Hippocampal formation (tissue), 2 donors: ENCODE results near the gene SCIN.
"Not testable (repeated sequence)": the region's sequence is repeated elsewhere in the genome, so short reads cannot be mapped to it uniquely, and the experiment has no call there.

Experiments used
- DNase-seq, 2 donors: peaks; one replicate each; lab custom pipeline; 2025; lab: John Stamatoyannopoulos, UW

Gene SCIN

GRCh38 chr7:12687718-12688171, 117.2 kb downstream of the SCIN start:
- no peak for DNase-seq

- not testable (repeated sequence) for DNase-seq
Measured at GRCh38 chr7:12688485-12689170, 118.1 kb downstream of the SCIN start.

- DNase-seq = no peak
Measured at GRCh38 chr7:12689451-12689850, 118.9 kb downstream of the SCIN start.

GRCh38 chr7:12690041-12690878, 119.7 kb downstream of the SCIN start:
- DNase-seq = no peak

- DNase-seq = not testable (repeated sequence)
Measured at GRCh38 chr7:12691388-12691787, 120.9 kb downstream of the SCIN start.

DNA sequence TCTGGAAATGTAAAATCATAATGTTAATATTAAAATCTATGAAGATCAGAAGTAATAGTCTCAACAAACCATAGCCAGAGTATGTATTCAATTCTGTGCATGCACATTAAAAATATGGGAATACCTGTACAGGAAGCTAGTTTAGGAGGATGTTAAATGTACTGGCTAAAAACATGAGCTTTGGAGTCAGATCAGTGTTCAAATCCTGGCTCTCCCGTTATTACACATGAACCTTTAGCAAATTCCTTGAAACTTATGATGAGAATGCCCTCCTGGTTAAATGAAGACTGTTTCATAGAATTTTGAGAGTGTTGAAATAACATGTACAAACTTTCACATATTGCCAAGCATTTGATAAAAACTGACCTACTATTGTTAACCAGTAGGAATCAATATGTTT, 121.5 kb downstream of the SCIN start:
- no peak for DNase-seq

DNA sequence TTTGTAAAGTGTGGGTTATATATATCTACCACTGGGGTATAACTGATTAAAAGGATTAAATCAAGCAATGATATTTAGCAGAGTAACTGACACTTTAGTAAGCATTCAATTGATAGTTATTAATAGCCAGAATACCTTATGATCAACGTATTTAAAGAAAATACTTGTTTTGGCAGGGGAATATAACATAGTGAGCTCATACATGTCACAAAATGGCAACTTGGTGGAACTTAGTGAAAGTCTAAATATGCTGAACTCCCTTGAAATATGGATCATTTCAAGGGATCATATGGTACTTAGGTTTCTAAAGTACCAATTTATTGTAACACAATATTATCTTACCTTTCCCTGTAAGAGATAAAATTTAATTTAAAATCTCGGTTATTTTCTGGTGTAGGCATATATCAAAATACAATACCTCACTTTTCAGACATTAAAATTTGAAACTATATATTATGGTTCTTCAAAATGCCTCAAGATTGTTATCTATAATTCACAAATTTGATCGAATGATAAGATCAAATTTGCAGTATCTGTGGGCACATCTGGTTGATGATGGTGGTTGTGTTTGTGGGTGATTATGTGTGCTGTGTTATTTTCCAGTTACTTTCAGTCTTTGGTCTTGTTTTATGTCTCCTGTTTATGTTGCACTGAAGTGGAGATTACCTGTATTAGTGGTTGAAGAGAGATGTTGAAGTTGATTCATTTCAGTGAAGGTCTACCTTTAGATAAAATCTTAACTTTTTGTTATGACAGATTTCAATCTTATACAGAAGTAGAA, 122.1 kb downstream of the SCIN start:
- DNase-seq = no peak

GRCh38 chr7:12694817-12695216, 124.3 kb downstream of the SCIN start:
- no peak for DNase-seq

DNA sequence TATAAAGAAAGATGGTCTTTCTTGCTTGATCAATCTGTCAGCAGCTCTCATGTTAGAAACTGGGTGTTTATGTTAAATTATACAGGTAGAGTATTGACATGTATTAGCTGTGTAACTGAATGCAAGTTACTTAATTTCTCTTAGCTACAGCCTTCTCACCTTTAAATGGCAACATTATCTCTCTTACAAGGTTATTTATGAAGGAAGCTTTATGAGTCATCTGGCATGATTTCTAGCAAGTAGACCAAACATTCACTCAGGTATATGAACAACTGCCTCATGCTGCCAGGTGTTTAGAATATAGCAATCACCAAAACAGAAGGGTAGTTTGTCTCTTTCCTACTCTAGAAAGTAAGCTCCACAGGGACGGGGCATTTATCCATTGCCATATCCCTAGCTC, 125.4 kb downstream of the SCIN start:
- no peak for DNase-seq

DNA sequence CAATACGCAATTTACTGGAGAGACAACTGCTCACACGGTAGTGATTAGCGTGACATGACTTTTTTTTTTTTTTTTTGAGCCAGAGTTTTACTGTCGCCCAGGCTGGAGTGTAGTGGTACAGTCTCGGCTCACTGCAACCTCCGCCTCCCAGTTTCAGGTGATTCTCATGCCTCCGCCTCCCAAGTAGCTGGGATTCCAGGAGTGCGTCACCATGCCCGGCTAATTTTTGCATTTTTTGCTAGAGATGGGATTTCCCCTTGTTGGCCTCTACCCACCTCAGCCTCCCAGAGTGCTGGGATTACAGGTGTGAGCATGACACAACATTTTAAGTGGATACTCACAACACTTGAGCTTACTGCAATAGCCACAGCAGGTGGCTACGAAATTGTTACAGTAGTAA, 128.8 kb downstream of the SCIN start:
- no peak for DNase-seq

DNA sequence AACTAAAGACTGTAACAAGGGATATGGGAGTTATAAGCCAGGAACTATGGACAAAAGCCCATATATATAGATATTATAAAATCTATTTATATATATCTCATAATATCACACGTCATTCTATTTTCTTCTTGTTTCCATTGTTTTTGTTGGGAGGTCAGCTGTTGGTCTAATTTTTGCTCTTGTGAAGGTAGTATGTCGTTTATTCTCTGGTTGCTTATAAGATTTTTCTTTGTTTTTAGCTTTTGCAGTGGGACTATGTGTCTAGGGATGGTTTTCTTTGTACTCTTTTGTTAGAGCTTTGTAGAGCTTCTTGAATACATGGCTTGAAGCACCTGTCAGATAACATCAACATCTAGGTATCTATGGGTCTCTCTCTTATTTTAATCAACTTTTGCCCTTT, 130.9 kb downstream of the SCIN start:
- DNase-seq = no peak

DNA sequence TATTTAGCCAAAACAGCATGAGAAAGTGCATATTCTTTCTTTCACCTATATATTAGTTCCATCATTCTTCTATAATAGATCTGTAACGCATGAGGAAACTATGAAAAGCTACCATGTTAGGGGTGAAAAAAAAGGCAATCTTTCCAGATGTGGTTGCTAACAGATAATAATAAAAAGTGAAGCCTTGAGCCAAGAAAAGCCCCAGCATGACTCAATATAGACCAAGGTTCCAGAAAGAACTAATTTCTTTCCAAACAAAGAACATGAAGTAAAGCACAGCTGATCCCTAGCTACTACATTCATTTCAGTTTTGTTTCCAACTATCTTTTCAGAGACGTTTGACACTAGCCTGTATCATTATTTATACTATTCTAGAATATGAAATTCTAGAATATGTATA, 133.4 kb downstream of the SCIN start:
- DNase-seq = no peak

GRCh38 chr7:12705878-12706277, 135.4 kb downstream of the SCIN start:
- no peak for DNase-seq

DNA sequence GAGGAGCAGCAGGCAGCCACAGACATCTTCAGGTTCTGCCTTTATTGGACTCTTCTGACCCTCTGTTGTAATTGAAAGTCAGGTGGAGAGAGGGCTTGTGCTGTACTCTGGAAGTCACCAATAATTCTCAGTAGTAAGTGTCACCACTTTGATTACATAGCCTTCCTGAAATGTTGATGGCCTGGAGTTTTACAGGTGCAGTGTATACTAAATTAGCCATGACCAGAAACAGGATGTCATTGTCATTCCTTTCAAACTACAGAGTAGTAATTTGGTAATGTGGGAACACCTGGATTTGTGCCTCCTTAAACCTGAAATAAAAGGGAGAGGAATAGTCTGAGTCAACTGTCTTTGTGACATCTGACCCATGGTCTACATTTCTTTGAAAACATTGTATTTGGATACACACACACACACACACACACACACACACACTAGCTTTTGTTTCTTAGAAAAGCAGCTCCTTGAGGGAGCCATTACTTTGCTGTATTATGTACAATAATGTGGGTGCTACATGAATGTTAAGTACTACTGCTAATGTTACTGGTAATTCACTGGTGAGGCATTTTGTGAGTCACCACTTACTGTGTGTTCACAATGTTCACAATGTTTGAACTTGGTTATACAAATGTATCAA, 136.5 kb downstream of the SCIN start:
- no peak for DNase-seq

- DNase-seq = no peak
Measured at GRCh38 chr7:12708314-12708713, 137.8 kb downstream of the SCIN start.
